GM21723 (cell line): ENCODE data around the gene PAPPA2.

Experiments used
- ATAC-seq: cut with Tn5 transposase; IDR thresholded peaks from one replicate; pipeline ENCODE4 v1.9.1; 2021; ENCODE audit warnings: mild to moderate bottlenecking, moderate library complexity; ENCODE audit not compliant: unreplicated experiment

PAPPA2 gene

GRCh38 chr1:176843352-176844297 is 380.6 kb downstream of the PAPPA2 start:
- no peak for ATAC-seq

- ATAC-seq: no peak
These were observed 384.1 kb downstream of the PAPPA2 start for GRCh38 chr1:176847052-176847451.

- ATAC-seq: no peak
These were observed 386.3 kb downstream of the PAPPA2 start for GRCh38 chr1:176849281-176849680.

GRCh38 chr1:176850871-176851270 is 387.9 kb downstream of the PAPPA2 start:
- no peak for ATAC-seq

GRCh38 chr1:176852124-176852523 is 389.1 kb downstream of the PAPPA2 start:
- no peak for ATAC-seq

GRCh38 chr1:176853503-176853902 is 390.5 kb downstream of the PAPPA2 start:
- ATAC-seq: no peak

- ATAC-seq: no peak
These were observed 391.1 kb downstream of the PAPPA2 start for GRCh38 chr1:176854121-176854520.

GRCh38 chr1:176854758-176855745 is 392.1 kb downstream of the PAPPA2 start:
- ATAC-seq: no peak

- no peak for ATAC-seq
These were observed 394.7 kb downstream of the PAPPA2 start for GRCh38 chr1:176857632-176858031.

GRCh38 chr1:176858433-176858916 is 395.5 kb downstream of the PAPPA2 start:
- no peak for ATAC-seq

- ATAC-seq: no peak
These were observed 400.6 kb downstream of the PAPPA2 start for GRCh38 chr1:176863613-176864012.

- ATAC-seq: no peak
These were observed 401.2 kb downstream of the PAPPA2 start for GRCh38 chr1:176864211-176864610.

GRCh38 chr1:176866011-176866714 is 403.2 kb downstream of the PAPPA2 start:
- no peak for ATAC-seq

GRCh38 chr1:176869577-176869976 is 406.6 kb downstream of the PAPPA2 start:
- no peak for ATAC-seq

GRCh38 chr1:176876966-176877515 is 414.1 kb downstream of the PAPPA2 start:
- ATAC-seq: no peak

GRCh38 chr1:176877557-176877956 is 414.6 kb downstream of the PAPPA2 start:
- no peak for ATAC-seq

- no peak for ATAC-seq
These were observed 416.0 kb downstream of the PAPPA2 start for GRCh38 chr1:176878750-176879536.

GRCh38 chr1:176879784-176880620 is 417.0 kb downstream of the PAPPA2 start:
- ATAC-seq: no peak
